ENCODE measurements around the gene STARD7.

The STARD7 gene

GRCh38 chr2:96247896-96248295, 39.3 kb upstream of the STARD7 start:
- Histone ChIP-seq H3K4me3 (ENCODE audit: extremely low read depth, insufficient read depth, low read length, poor library complexity, severe bottlenecking) (no peak overlapping the region), H3K4me1 (ENCODE audit: control insufficient read depth, insufficient read depth, low read length, poor library complexity, severe bottlenecking) (peaks cover 11% of the 10 kb centered on the region), H3K36me3 (ENCODE audit: control insufficient read depth, insufficient read depth, low read length) (peaks cover 11% of the 10 kb centered on the region), H3K27ac (ENCODE audit: low read depth, low read length, severe bottlenecking) (no peak overlapping the region), H3K9me3 (ENCODE audit: control insufficient read depth, low read length) (no peaks in the 10 kb centered on the region)
- WGBS, 2 experiments (ENCODE audit: insufficient coverage in 2 of 2): 82 to 88% methylated on average over 1 to 3 of the region's 5 CpGs

GRCh38 chr2:96247009-96247408, 38.4 kb upstream of the STARD7 start:
- peaks cover 2% of the 10 kb centered on the region for H3K36me3 ChIP-seq (ENCODE audit: control insufficient read depth, insufficient read depth, low read length)
- H3K27ac ChIP-seq (ENCODE audit: low read depth, low read length, severe bottlenecking): no peak overlapping the region
- H3K9me3 ChIP-seq (ENCODE audit: control insufficient read depth, low read length): no peaks in the 10 kb centered on the region
- H3K4me3 ChIP-seq (ENCODE audit: extremely low read depth, insufficient read depth, low read length, poor library complexity, severe bottlenecking): no peak overlapping the region
- H3K4me1 ChIP-seq (ENCODE audit: control insufficient read depth, insufficient read depth, low read length, poor library complexity, severe bottlenecking): peaks cover 14% of the 10 kb centered on the region
- 92% methylated on average over 1 to 3 of the region's 3 CpGs for WGBS, 2 experiments (ENCODE audit: insufficient coverage in 2 of 2)

- H3K27ac ChIP-seq (ENCODE audit: low read depth, low read length, severe bottlenecking): no peak overlapping the region
- no peaks in the 10 kb centered on the region for H3K36me3 ChIP-seq (ENCODE audit: control insufficient read depth, insufficient read depth, low read length)
- WGBS, 2 experiments (ENCODE audit: insufficient coverage in 2 of 2): 96 to 97% methylated on average over 5 to 7 of the region's 8 CpGs
- peaks cover 14% of the 10 kb centered on the region for H3K4me1 ChIP-seq (ENCODE audit: control insufficient read depth, insufficient read depth, low read length, poor library complexity, severe bottlenecking)
- H3K4me3 ChIP-seq (ENCODE audit: extremely low read depth, insufficient read depth, low read length, poor library complexity, severe bottlenecking): no peak overlapping the region
- no peaks in the 10 kb centered on the region for H3K9me3 ChIP-seq (ENCODE audit: control insufficient read depth, low read length)
Observed at GRCh38 chr2:96245609-96246390, 37.2 kb upstream of the STARD7 start.

- Histone ChIP-seq H3K4me3 (ENCODE audit: extremely low read depth, insufficient read depth, low read length, poor library complexity, severe bottlenecking) (no peak overlapping the region), H3K9me3 (ENCODE audit: control insufficient read depth, low read length) (no peaks in the 10 kb centered on the region), H3K36me3 (ENCODE audit: control insufficient read depth, insufficient read depth, low read length) (no peaks in the 10 kb centered on the region), H3K4me1 (ENCODE audit: control insufficient read depth, insufficient read depth, low read length, poor library complexity, severe bottlenecking) (peaks cover 14% of the 10 kb centered on the region), H3K27ac (ENCODE audit: low read depth, low read length, severe bottlenecking) (no peak overlapping the region)
- 100% methylated on average over 1 to 4 of the region's 5 CpGs for WGBS, 2 experiments (ENCODE audit: insufficient coverage in 2 of 2)
Observed at GRCh38 chr2:96243843-96244242, 35.2 kb upstream of the STARD7 start.

GRCh38 chr2:96241900-96242611, 33.4 kb upstream of the STARD7 start:
- WGBS, 2 experiments (ENCODE audit: insufficient coverage in 2 of 2): 93 to 96% methylated on average over 2 to 3 of the region's 5 CpGs
- H3K4me1 ChIP-seq (ENCODE audit: control insufficient read depth, insufficient read depth, low read length, poor library complexity, severe bottlenecking): peaks cover 14% of the 10 kb centered on the region
- H3K36me3 ChIP-seq (ENCODE audit: control insufficient read depth, insufficient read depth, low read length): no peaks in the 10 kb centered on the region
- no peak overlapping the region for H3K4me3 ChIP-seq (ENCODE audit: extremely low read depth, insufficient read depth, low read length, poor library complexity, severe bottlenecking)
- H3K27ac ChIP-seq (ENCODE audit: low read depth, low read length, severe bottlenecking): peak overlapping the region; percentile 77
- H3K9me3 ChIP-seq (ENCODE audit: control insufficient read depth, low read length): no peaks in the 10 kb centered on the region

- Histone ChIP-seq H3K36me3 (ENCODE audit: control insufficient read depth, insufficient read depth, low read length) (no peaks in the 10 kb centered on the region), H3K27ac (ENCODE audit: low read depth, low read length, severe bottlenecking) (no peak overlapping the region), H3K4me1 (ENCODE audit: control insufficient read depth, insufficient read depth, low read length, poor library complexity, severe bottlenecking) (peaks cover 14% of the 10 kb centered on the region), H3K9me3 (ENCODE audit: control insufficient read depth, low read length) (no peaks in the 10 kb centered on the region), H3K4me3 (ENCODE audit: extremely low read depth, insufficient read depth, low read length, poor library complexity, severe bottlenecking) (no peak overlapping the region)
- 58 to 61% methylated on average over 2 of the region's 2 CpGs for WGBS, 2 experiments (ENCODE audit: insufficient coverage in 2 of 2)
Observed at GRCh38 chr2:96241227-96241626, 32.6 kb upstream of the STARD7 start.

GRCh38 chr2:96240341-96241038, 31.9 kb upstream of the STARD7 start:
- 92 to 93% methylated on average over 7 to 8 of the region's 9 CpGs for WGBS, 2 experiments (ENCODE audit: insufficient coverage in 2 of 2)
- Histone ChIP-seq H3K4me1 (ENCODE audit: control insufficient read depth, insufficient read depth, low read length, poor library complexity, severe bottlenecking) (peaks cover 14% of the 10 kb centered on the region), H3K36me3 (ENCODE audit: control insufficient read depth, insufficient read depth, low read length) (no peaks in the 10 kb centered on the region), H3K9me3 (ENCODE audit: control insufficient read depth, low read length) (no peaks in the 10 kb centered on the region), H3K27ac (ENCODE audit: low read depth, low read length, severe bottlenecking) (no peak overlapping the region), H3K4me3 (ENCODE audit: extremely low read depth, insufficient read depth, low read length, poor library complexity, severe bottlenecking) (no peak overlapping the region)

- Histone ChIP-seq H3K27ac (ENCODE audit: low read depth, low read length, severe bottlenecking) (no peak overlapping the region), H3K36me3 (ENCODE audit: control insufficient read depth, insufficient read depth, low read length) (no peaks in the 10 kb centered on the region), H3K9me3 (ENCODE audit: control insufficient read depth, low read length) (no peaks in the 10 kb centered on the region), H3K4me3 (ENCODE audit: extremely low read depth, insufficient read depth, low read length, poor library complexity, severe bottlenecking) (no peak overlapping the region), H3K4me1 (ENCODE audit: control insufficient read depth, insufficient read depth, low read length, poor library complexity, severe bottlenecking) (peaks cover 14% of the 10 kb centered on the region)
- WGBS, 2 experiments (ENCODE audit: insufficient coverage in 2 of 2): 90 to 92% methylated on average over 7 to 9 of the region's 9 CpGs
Observed at GRCh38 chr2:96239745-96240264, 31.2 kb upstream of the STARD7 start.

GRCh38 chr2:96239091-96239490, 30.5 kb upstream of the STARD7 start:
- 92% methylated on average over 2 to 3 of the region's 3 CpGs for WGBS, 2 experiments (ENCODE audit: insufficient coverage in 2 of 2)
- H3K4me1 ChIP-seq (ENCODE audit: control insufficient read depth, insufficient read depth, low read length, poor library complexity, severe bottlenecking): peaks cover 14% of the 10 kb centered on the region
- no peaks in the 10 kb centered on the region for H3K9me3 ChIP-seq (ENCODE audit: control insufficient read depth, low read length)
- no peaks in the 10 kb centered on the region for H3K36me3 ChIP-seq (ENCODE audit: control insufficient read depth, insufficient read depth, low read length)
- no peak overlapping the region for H3K27ac ChIP-seq (ENCODE audit: low read depth, low read length, severe bottlenecking)
- H3K4me3 ChIP-seq (ENCODE audit: extremely low read depth, insufficient read depth, low read length, poor library complexity, severe bottlenecking): no peak overlapping the region

- no peak overlapping the region for H3K27ac ChIP-seq (ENCODE audit: low read depth, low read length, severe bottlenecking)
- WGBS, 2 experiments (ENCODE audit: insufficient coverage in 2 of 2): 84 to 86% methylated on average over 2 to 3 of the region's 3 CpGs
- H3K9me3 ChIP-seq (ENCODE audit: control insufficient read depth, low read length): no peaks in the 10 kb centered on the region
- H3K4me1 ChIP-seq (ENCODE audit: control insufficient read depth, insufficient read depth, low read length, poor library complexity, severe bottlenecking): peaks cover 14% of the 10 kb centered on the region
- no peaks in the 10 kb centered on the region for H3K36me3 ChIP-seq (ENCODE audit: control insufficient read depth, insufficient read depth, low read length)
- H3K4me3 ChIP-seq (ENCODE audit: extremely low read depth, insufficient read depth, low read length, poor library complexity, severe bottlenecking): no peak overlapping the region
Observed at GRCh38 chr2:96238266-96238665, 29.6 kb upstream of the STARD7 start.

Data from mesodermal cell (in vitro differentiated cells).